HG03280 (cell line): ENCODE data around the gene RANGRF.
"Not testable (repeated sequence)": the region's sequence is repeated elsewhere in the genome, so short reads cannot be mapped to it uniquely, and the experiment has no call there.

Source experiments
- ATAC-seq: cut with Tn5 transposase; IDR thresholded peaks from one replicate; pipeline ENCODE4 v1.9.1; 2021; ENCODE audit warnings: mild to moderate bottlenecking, moderate library complexity; ENCODE audit not compliant: unreplicated experiment

Gene RANGRF

GRCh38 chr17:8288336-8289102 lies at the start of gene RANGRF:
TSS of gene RANGRF (plus strand) at chr17:8288670. CDS start at chr17:8288789, 119 bp downstream.
- ATAC-seq, result peak; percentile 87

GRCh38 chr17:8243827-8244226 lies 44.6 kb upstream of the RANGRF start:
- no peak for ATAC-seq

GRCh38 chr17:8244768-8245167 lies 43.7 kb upstream of the RANGRF start:
- no peak for ATAC-seq

GRCh38 chr17:8248751-8249607 lies 39.5 kb upstream of the RANGRF start, which contains the start of gene PFAS:
TSS of gene PFAS (plus strand) at chr17:8249289. CDS start at chr17:8253938, 4,649 bp downstream.
- ATAC-seq, result peak; percentile 48

GRCh38 chr17:8249621-8250500 lies 38.6 kb upstream of the RANGRF start:
- ATAC-seq, result no peak

- ATAC-seq, result not testable (repeated sequence)
Measured at GRCh38 chr17:8251411-8251810, 37.1 kb upstream of the RANGRF start.

GRCh38 chr17:8253801-8254200 lies 34.7 kb upstream of the RANGRF start:
- no peak for ATAC-seq

GRCh38 chr17:8254881-8255280 lies 33.6 kb upstream of the RANGRF start:
- no peak for ATAC-seq

GRCh38 chr17:8255499-8255898 lies 33.0 kb upstream of the RANGRF start:
- ATAC-seq, result no peak

GRCh38 chr17:8256291-8256690 lies 32.2 kb upstream of the RANGRF start:
- ATAC-seq, result no peak

GRCh38 chr17:8256691-8257090 lies 31.8 kb upstream of the RANGRF start:
- ATAC-seq, result no peak

- ATAC-seq, result no peak
Measured at GRCh38 chr17:8257801-8258200, 30.7 kb upstream of the RANGRF start.

GRCh38 chr17:8264320-8264719 lies 24.1 kb upstream of the RANGRF start:
- ATAC-seq, result no peak

GRCh38 chr17:8264836-8265542 lies 23.5 kb upstream of the RANGRF start:
- ATAC-seq, result no peak

GRCh38 chr17:8266648-8267479 lies 21.6 kb upstream of the RANGRF start:
- ATAC-seq, result no peak

- no peak for ATAC-seq
Measured at GRCh38 chr17:8267480-8268147, 20.9 kb upstream of the RANGRF start.

- ATAC-seq, result no peak
Measured at GRCh38 chr17:8268550-8269298, 19.7 kb upstream of the RANGRF start.

- no peak for ATAC-seq
Measured at GRCh38 chr17:8272421-8272820, 16.0 kb upstream of the RANGRF start.
